DOHH2 (cell line): ENCODE measurements around the gene HES6.

Source experiments
- H3F3A ChIP-seq: fragments of 200-600 bp; sonication (generic), shearing (Covaris generic); 2 replicates; pipeline ENCODE4 v1.6.0; 2016; ENCODE audit warnings: antibody characterized with exemption, mild to moderate bottlenecking; ENCODE audit not compliant: control insufficient read depth, insufficient read depth
- H3K27ac ChIP-seq: fragments of 200-600 bp; sonication (generic); 2 replicates; pipeline ENCODE4 v1.5.1; 2014; ENCODE audit warnings: low read depth, mild to moderate bottlenecking, low read length, moderate library complexity
- H3K27me3 ChIP-seq: fragments of 200-600 bp; sonication (generic); 2 replicates; pipeline ENCODE4 v1.6.1; 2014; ENCODE audit warnings: mild to moderate bottlenecking, low read length, mixed read lengths; ENCODE audit not compliant: control insufficient read depth
- H3K36me3 ChIP-seq: fragments of 200-600 bp; sonication (generic); 2 replicates; pipeline ENCODE4 v1.6.1; 2014; ENCODE audit warnings: mild to moderate bottlenecking, low read length, moderate library complexity, mixed read lengths; ENCODE audit not compliant: control insufficient read depth
- H3K4me1 ChIP-seq: fragments of 200-600 bp; sonication (generic); 2 replicates; pipeline ENCODE4 v1.6.1; 2014; ENCODE audit warnings: mild to moderate bottlenecking, low read length, mixed read lengths; ENCODE audit not compliant: control insufficient read depth
- H3K4me2 ChIP-seq: fragments of 200-600 bp; sonication (generic); 2 replicates; pipeline ENCODE4 v1.6.0; 2014; ENCODE audit warnings: mild to moderate bottlenecking, low read length, moderate library complexity
- H3K4me3 ChIP-seq: fragments of 200-600 bp; sonication (generic); 2 replicates; pipeline ENCODE4 v1.5.1; 2014; ENCODE audit warnings: mild to moderate bottlenecking, low read length, mixed read lengths
- H3K79me2 ChIP-seq: fragments of 200-600 bp; sonication (generic); 2 replicates; pipeline ENCODE4 v1.6.1; 2014; ENCODE audit warnings: mild to moderate bottlenecking, low read length, mixed read lengths; ENCODE audit not compliant: control insufficient read depth
- H3K9me2 ChIP-seq: fragments of 200-600 bp; sonication (generic); replicated peaks from 2 replicates; pipeline ENCODE4 v1.6.1; 2014; ENCODE audit warnings: mild to moderate bottlenecking, low read length, mixed read lengths; ENCODE audit not compliant: control insufficient read depth
- H3K9me3 ChIP-seq: fragments of 200-600 bp; sonication (generic); 2 replicates; pipeline ENCODE4 v1.6.1; 2014; ENCODE audit warnings: antibody characterized with exemption, low read length, mixed read lengths; ENCODE audit not compliant: control insufficient read depth, insufficient read depth
- H4K20me1 ChIP-seq: fragments of 200-600 bp; sonication (generic); 2 replicates; pipeline ENCODE4 v1.6.0; 2014; ENCODE audit warnings: low read depth, mild to moderate bottlenecking, antibody characterized with exemption, low read length, moderate library complexity; ENCODE audit not compliant: control insufficient read depth, insufficient read depth
- EZH2phosphoT487 ChIP-seq: fragments of 200-600 bp; sonication (generic); IDR thresholded peaks from 2 replicates; pipeline ENCODE4 v1.6.1; 2017; ENCODE audit warnings: borderline replicate concordance, mild to moderate bottlenecking, antibody characterized with exemption, low read length, moderate library complexity, mixed read lengths
- TF ChIP-seq, protein P1 (sequence below): fragments of 200-600 bp; sonication (generic); IDR thresholded peaks from one replicate; pipeline ENCODE4 v1.5.1; 2014; ENCODE audit warnings: antibody characterized with exemption, mild to moderate bottlenecking, low read depth, low read length; ENCODE audit not compliant: poor library complexity, severe bottlenecking

The HES6 gene

DNA sequence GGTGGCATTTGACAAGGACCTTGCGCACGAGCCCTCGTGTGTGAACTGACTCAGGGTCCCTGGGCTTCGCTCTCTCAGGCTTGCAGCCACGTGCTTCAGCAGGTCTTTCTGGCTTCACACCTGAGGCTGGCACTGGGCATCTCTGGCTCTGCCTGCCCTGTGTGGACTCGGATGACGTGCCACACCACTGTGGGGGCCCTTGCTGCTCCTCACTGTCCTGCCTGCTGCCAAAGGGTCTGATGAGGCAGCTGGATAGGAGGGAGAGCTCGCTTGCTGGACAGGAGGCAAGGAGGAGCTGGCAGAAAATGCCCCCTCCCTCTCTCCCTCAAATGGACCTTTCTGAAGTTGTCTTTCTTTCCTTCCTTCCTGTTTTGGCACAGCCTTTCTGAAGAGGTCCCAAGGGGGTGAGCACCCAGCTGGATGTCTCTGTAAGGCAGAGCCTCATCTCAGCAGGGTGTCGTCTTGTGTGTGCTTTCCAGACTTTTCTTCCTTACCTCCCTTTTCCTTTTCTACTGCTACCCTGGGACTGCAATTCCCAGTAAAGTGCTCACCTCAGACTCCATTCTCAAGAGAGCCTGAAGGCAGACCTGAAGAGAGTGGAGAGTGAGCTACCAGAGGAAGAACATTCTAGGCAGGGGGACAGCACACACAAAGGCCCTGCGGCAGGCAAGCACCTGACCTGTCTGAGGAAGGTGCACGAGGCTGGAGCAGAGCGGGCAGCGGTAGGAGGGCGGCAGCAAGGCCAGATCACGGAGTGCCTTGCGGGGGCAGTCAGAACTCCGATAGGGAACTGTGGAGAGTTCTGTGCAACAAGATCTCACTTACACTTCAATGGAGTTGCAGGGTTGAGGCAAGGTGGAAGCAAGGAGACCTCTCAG, 43.3 kb upstream of the HES6 start:
- no peaks in the 10 kb centered on the region for H3K9me2 ChIP-seq
- no peak overlapping the region for H3K4me3 ChIP-seq
- H3K9me3 ChIP-seq = no peaks in the 10 kb centered on the region
- H3K4me2 ChIP-seq = peak overlapping the region; percentile 18; the same call in 1 of the 2 replicates
- H3K79me2 ChIP-seq = peaks cover 95% of the 10 kb centered on the region
- H3F3A ChIP-seq = no peaks in the 10 kb centered on the region
- peaks cover 14% of the 10 kb centered on the region for H4K20me1 ChIP-seq
- H3K27me3 ChIP-seq = no peaks in the 10 kb centered on the region
- H3K27ac ChIP-seq = no peak overlapping the region
- no peak for TF ChIP-seq EZH2phosphoT487
- TF ChIP-seq, protein P1, sequence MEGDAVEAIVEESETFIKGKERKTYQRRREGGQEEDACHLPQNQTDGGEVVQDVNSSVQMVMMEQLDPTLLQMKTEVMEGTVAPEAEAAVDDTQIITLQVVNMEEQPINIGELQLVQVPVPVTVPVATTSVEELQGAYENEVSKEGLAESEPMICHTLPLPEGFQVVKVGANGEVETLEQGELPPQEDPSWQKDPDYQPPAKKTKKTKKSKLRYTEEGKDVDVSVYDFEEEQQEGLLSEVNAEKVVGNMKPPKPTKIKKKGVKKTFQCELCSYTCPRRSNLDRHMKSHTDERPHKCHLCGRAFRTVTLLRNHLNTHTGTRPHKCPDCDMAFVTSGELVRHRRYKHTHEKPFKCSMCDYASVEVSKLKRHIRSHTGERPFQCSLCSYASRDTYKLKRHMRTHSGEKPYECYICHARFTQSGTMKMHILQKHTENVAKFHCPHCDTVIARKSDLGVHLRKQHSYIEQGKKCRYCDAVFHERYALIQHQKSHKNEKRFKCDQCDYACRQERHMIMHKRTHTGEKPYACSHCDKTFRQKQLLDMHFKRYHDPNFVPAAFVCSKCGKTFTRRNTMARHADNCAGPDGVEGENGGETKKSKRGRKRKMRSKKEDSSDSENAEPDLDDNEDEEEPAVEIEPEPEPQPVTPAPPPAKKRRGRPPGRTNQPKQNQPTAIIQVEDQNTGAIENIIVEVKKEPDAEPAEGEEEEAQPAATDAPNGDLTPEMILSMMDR = no peak
- peaks cover 37% of the 10 kb centered on the region for H3K4me1 ChIP-seq
- 0 out of 2 replicates have a peak, but pooled peaks cover 4% of the 10 kb centered on the region for H3K36me3 ChIP-seq

DNA sequence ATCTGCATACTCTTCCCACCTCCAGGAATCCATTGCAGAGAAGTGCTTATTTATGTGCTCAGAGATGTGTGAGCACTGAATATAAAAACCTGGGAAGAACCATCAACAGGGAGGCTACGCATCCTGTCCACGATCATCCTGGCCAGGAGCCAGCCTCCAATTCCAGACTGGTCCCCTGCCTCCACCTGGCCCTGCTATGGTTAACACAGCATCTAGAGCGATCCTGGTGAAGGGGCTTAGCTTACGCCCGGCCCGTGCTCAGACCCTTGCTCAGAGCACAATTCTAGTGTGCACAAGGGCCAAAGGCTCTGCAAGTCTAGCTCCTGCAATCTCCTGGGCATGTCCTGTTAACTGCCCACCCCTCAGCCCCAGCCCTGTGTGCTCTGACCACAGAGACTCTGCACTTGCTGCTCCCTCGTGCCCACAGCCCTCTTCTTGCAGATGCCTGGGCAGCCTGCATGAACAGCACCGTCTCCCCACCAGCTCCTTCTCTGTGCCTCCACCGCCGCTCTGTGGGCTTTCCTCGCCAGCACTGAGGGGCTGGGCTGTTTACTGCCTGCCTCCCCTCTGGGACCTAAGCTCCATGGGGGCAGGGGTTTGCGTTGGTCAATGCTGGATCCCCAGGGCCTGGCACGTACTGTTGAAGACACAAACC, 42.1 kb upstream of the HES6 start:
- peaks cover 26% of the 10 kb centered on the region for H3K4me1 ChIP-seq
- no peak overlapping the region for H3K4me3 ChIP-seq
- H4K20me1 ChIP-seq = peaks cover 8% of the 10 kb centered on the region
- H3K27ac ChIP-seq = no peak overlapping the region
- peaks cover 5% of the 10 kb centered on the region for H3K36me3 ChIP-seq
- no peaks in the 10 kb centered on the region for H3F3A ChIP-seq
- peaks cover 83% of the 10 kb centered on the region for H3K79me2 ChIP-seq
- H3K27me3 ChIP-seq = no peaks in the 10 kb centered on the region
- no peak overlapping the region for H3K4me2 ChIP-seq
- no peaks in the 10 kb centered on the region for H3K9me2 ChIP-seq
- no peaks in the 10 kb centered on the region for H3K9me3 ChIP-seq
- TF ChIP-seq, protein P1 = no peak
- TF ChIP-seq EZH2phosphoT487 = no peak

DNA sequence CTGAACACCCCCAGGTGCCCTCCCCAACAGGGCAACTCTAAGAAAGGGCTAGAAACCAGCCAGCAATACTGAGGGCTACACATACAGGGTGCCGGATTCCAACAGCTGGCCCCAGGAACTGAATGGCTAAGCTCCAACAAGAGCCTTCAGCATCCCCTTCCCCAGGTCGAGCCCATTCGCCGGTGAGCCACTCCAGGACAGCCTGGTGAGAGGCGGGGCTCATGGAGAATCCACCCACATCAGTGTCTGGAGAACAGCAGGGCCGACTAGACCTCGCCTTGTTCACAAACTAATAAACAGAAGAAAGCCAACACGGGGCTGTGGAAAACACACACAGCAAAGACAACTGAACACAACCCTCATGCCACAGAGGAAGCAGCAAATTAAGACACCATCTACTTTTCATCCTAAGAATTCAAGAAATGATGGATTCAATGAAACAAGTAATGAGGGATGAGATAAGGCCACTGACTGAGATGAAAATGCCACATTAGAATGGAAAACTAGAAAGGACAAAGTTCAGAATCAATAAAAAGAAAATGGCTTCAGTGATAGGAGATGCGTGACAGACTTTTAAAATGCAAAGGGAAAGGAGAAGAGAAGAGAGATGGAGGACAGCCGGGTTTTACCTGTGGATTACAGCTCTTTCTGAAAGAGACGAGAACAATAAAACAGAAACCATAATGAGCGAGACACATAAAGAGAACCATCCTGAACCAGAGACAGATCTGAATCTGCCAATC, 40.4 kb upstream of the HES6 start:
- H3K27ac ChIP-seq = no peak overlapping the region
- peaks cover 26% of the 10 kb centered on the region for H3K4me1 ChIP-seq
- H3K79me2 ChIP-seq = peaks cover 66% of the 10 kb centered on the region
- no peaks in the 10 kb centered on the region for H3K9me3 ChIP-seq
- H3K9me2 ChIP-seq = no peaks in the 10 kb centered on the region
- peaks cover 8% of the 10 kb centered on the region; the same call in 1 of the 2 replicates for H4K20me1 ChIP-seq
- H3K4me2 ChIP-seq = no peak overlapping the region
- peaks cover 15% of the 10 kb centered on the region for H3K36me3 ChIP-seq
- no peaks in the 10 kb centered on the region for H3K27me3 ChIP-seq
- TF ChIP-seq EZH2phosphoT487 = no peak
- TF ChIP-seq, protein P1 = no peak
- H3F3A ChIP-seq = no peaks in the 10 kb centered on the region
- no peak overlapping the region for H3K4me3 ChIP-seq
